Natural killer cell (primary cell): Measurements from ENCODE around the gene IRF9. TPM values are rescaled to one million over a fixed set of nuclear protein-coding genes. Genes with fewer than 3 reads are reported as not detected.

Source experiments
- ATAC-seq, 3 donors: fragments of 150-1000 bp in 2 of 3; fragments of 200-7000 bp in 1 of 3; cut with Tn5 transposase; 1 replicate in 1 of 3; 2 replicates in 2 of 3; pipeline ENCODE4 v1.10.0; 2021; ENCODE audit warnings: mild to moderate bottlenecking in 2 of 3, moderate library complexity in 2 of 3
- DNase-seq, 2 donors: peaks; one replicate each; pipeline versions ENCODE4 v3.0.0 to v3.0.0-alpha.2; 2013 to 2021; ENCODE audit warnings: mixed read lengths in 1 of 2
- H3K27ac ChIP-seq: one replicate; pipeline ENCODE4 v1.5.1; 2013; ENCODE audit warnings: mild to moderate bottlenecking, low read length
- H3K27me3 ChIP-seq: one replicate; pipeline ENCODE4 v1.6.1; 2013; ENCODE audit warnings: low read length; ENCODE audit not compliant: control insufficient read depth, insufficient read depth
- H3K36me3 ChIP-seq: one replicate; pipeline ENCODE4 v1.6.1; 2013; ENCODE audit warnings: low read length; ENCODE audit not compliant: control insufficient read depth, insufficient read depth
- H3K4me1 ChIP-seq: one replicate; pipeline ENCODE4 v1.6.1; 2013; ENCODE audit warnings: low read length; ENCODE audit not compliant: control insufficient read depth, insufficient read depth
- H3K4me3 ChIP-seq: one replicate; pipeline ENCODE4 v1.5.1; 2013; ENCODE audit warnings: low read length
- H3K9me3 ChIP-seq: one replicate; pipeline ENCODE4 v1.6.1; 2013; ENCODE audit warnings: low read length; ENCODE audit not compliant: control insufficient read depth, insufficient read depth
- H3K27ac Mint-ChIP-seq, 2 donors: one replicate each; pipeline ENCODE4 v1.8.0; 2022; ENCODE audit warnings: mild to moderate bottlenecking in 2 of 2, mixed read lengths in 2 of 2, moderate library complexity in 1 of 2
- H3K27me3 Mint-ChIP-seq, 2 donors: one replicate each; pipeline ENCODE4 v1.8.0; 2022; ENCODE audit warnings: low read depth in 2 of 2, mixed read lengths in 2 of 2
- H3K36me3 Mint-ChIP-seq: one replicate; pipeline ENCODE4 v1.8.0; 2022; ENCODE audit warnings: mixed read lengths
- H3K4me1 Mint-ChIP-seq, 2 donors: one replicate each; pipeline ENCODE4 v1.8.0; 2022; ENCODE audit warnings: mixed read lengths in 2 of 2
- H3K4me3 Mint-ChIP-seq: one replicate; pipeline ENCODE4 v1.8.0; 2022; ENCODE audit warnings: mild to moderate bottlenecking, moderate library complexity, mixed read lengths
- H3K9me3 Mint-ChIP-seq, 2 donors: one replicate each; pipeline ENCODE4 v1.8.0; 2022; ENCODE audit warnings: mixed read lengths in 2 of 2
- WGBS: methylation state at CpG from one replicate; pipeline ENCODE4 v1.1.7; 2013; ENCODE audit warnings: missing lambda C conversion rate; ENCODE audit not compliant: insufficient coverage; 5-methylcytosine and 5-hydroxymethylcytosine counted together
- intact Hi-C: fragments of 100-400 bp; cut with micrococcal nuclease; formaldehyde crosslinking; loops from one replicate; pipeline ENCODE4 v1.14.2; 2022
- total RNA-seq, 4 donors: library from RNA; stranded (reverse); fragments of 120-200 nt in 1 of 4; gene quantifications; one replicate each; pipeline versions ENCODE4 v1.2.3 to v1.2.4, GENCODE V29; 2013 to 2022
- TF ChIP-seq, protein P1 (sequence below): fragments of 200-600 bp; IDR thresholded peaks from one replicate; pipeline ENCODE4 v1.8.0; 2022; ENCODE audit warnings: antibody characterized with exemption

IRF9 gene
- total RNA-seq, 3 donors from 2014 or later (not counting 1 experiment from before 2014, with no cell fraction given): 178 to 348 (median 319) TPM

DNA sequence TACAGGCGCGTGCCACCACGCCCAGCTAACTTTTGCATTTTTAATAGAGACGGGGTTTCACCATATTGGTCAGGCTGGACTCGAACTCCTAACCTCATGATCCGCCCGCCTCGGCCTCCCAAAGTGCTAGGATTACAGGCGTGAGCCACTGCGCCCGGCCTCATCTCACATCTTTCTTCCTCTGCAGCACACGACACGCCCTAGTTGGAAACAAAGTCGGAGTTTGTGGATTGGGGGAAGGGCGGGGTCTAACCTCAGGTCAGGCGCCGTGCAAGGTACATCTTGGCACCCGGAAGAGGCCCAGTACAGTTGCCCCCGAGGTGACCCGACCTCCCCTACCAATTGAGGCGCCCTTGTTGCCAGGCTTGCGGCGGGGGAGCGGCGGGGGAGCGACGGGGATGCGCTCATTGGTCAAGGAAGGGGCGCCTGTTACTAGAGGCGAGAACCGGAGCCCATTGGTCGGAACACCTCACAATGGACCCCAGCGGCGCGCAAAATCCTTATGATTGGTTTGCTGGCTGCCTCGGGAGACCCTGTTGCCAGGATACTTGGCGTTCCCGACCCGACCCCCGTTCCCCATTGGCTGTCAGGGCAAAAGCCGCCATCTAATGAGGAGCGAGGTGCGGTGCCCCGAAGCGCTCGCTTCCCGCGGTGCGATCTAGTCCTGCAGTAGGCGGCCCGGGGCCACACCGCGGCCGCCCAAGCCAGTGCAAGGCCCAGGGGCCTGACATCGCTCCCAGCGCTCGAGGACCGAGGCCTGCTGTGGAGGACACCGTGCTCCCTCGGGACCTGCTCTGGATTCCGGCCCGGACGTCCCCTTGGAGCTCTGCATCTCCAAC is 10.6 kb downstream of the IRF9 start, which contains the start of gene REC8:
REC8 (plus strand) TSS at position 659 of the 839 bp plus-strand sequence. CDS start 473 bp downstream, outside the sequence.
- peaks cover 5 to 32% of the 10 kb centered on the region in 2 donors for H3K4me1 Mint-ChIP-seq
- H3K9me3 Mint-ChIP-seq: no peaks in the 10 kb centered on the region
- H3K4me3 Mint-ChIP-seq: peak within 1 kb of the TSS; percentile 92
- TF ChIP-seq, protein P1, sequence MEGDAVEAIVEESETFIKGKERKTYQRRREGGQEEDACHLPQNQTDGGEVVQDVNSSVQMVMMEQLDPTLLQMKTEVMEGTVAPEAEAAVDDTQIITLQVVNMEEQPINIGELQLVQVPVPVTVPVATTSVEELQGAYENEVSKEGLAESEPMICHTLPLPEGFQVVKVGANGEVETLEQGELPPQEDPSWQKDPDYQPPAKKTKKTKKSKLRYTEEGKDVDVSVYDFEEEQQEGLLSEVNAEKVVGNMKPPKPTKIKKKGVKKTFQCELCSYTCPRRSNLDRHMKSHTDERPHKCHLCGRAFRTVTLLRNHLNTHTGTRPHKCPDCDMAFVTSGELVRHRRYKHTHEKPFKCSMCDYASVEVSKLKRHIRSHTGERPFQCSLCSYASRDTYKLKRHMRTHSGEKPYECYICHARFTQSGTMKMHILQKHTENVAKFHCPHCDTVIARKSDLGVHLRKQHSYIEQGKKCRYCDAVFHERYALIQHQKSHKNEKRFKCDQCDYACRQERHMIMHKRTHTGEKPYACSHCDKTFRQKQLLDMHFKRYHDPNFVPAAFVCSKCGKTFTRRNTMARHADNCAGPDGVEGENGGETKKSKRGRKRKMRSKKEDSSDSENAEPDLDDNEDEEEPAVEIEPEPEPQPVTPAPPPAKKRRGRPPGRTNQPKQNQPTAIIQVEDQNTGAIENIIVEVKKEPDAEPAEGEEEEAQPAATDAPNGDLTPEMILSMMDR: no peak
- peak within 1 kb of the TSS; percentile 34 for H3K4me3 ChIP-seq
- H3K27me3 ChIP-seq: no peaks in the 10 kb centered on the region
- 8% methylated on average over 63 of the region's 63 CpGs for WGBS
- DNase-seq (peak; percentile 68 to 87), ATAC-seq (peak; percentile 87 to 93 (median 91))
- intact Hi-C loops: no loop called here
- no peaks in the 10 kb centered on the region for H3K36me3 Mint-ChIP-seq
- H3K4me1 ChIP-seq: peaks cover 26% of the 10 kb centered on the region
- H3K9me3 ChIP-seq: no peaks in the 10 kb centered on the region
- peak within 1 kb of the TSS; percentile 77 to 89 for H3K27ac Mint-ChIP-seq
- H3K27ac ChIP-seq: peak within 1 kb of the TSS; percentile 22
- no peaks in the 10 kb centered on the region for H3K27me3 Mint-ChIP-seq
- peaks cover 23% of the 10 kb centered on the region for H3K36me3 ChIP-seq

DNA sequence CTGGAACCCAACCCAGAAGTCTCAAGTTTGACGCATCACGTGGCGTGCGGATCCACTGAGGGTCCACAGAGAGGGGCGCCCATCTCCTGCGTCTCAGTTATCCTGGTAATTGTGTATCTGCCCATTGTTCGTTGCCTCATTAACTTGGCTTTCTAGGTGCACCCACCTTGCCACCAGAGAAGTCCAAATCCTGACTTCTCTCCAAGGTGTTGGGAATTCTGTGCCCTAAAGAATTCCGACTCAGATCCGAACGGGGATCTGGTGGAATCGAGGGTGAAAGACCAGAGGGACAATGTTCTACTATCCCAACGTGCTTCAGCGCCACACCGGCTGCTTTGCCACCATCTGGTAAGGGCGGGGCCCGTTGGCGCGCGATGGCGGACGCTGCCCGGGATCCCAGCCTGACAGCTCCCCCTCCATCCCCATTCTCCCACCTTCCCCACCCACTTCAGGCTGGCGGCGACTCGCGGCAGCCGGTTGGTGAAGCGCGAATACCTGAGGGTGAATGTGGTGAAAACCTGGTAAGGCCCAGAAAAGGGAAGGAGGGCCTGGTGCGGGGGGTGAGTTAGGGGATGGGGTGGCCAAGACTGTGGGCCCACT is 11.3 kb downstream of the IRF9 start:
- H3K27ac ChIP-seq: peak overlapping the region; percentile 22
- Mint-ChIP-seq H3K4me1 (peaks cover 5 to 31% of the 10 kb centered on the region in 2 donors), H3K9me3 (no peaks in the 10 kb centered on the region), H3K27me3 (no peaks in the 10 kb centered on the region), H3K4me3 (peak overlapping the region; percentile 92), H3K27ac (peak overlapping the region; percentile 77 to 89), H3K36me3 (no peaks in the 10 kb centered on the region)
- intact Hi-C loops: no loop called here
- peak overlapping the region; percentile 34 for H3K4me3 ChIP-seq
- peaks cover 26% of the 10 kb centered on the region for H3K4me1 ChIP-seq
- peaks cover 24% of the 10 kb centered on the region for H3K36me3 ChIP-seq
- H3K27me3 ChIP-seq: no peaks in the 10 kb centered on the region
- no peak for ATAC-seq
- DNase-seq: no peak
- TF ChIP-seq, protein P1: no peak
- WGBS: 34% methylated on average over 30 of the region's 30 CpGs
- H3K9me3 ChIP-seq: no peaks in the 10 kb centered on the region

DNA sequence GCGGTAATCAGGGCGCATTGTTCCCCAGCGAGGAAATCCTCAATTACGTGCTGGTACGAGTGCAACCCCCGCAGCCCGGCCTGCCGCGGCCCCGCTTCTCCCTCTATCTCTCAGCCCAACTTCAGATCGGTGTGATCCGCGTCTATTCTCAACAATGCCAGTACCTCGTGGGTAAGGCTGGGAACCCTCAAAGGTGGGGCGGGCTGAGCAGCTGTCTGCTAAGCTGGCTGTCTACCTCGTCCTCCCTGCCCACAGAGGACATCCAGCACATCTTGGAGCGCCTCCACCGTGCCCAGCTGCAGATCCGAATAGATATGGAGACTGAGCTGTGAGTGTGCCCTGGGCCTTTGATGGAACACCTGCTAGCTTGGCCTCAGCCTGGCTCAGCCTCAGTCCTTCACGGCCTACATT is 11.8 kb downstream of the IRF9 start:
- WGBS: 86% methylated on average over 20 of the region's 20 CpGs
- H3K4me3 Mint-ChIP-seq: peak overlapping the region; percentile 35
- H3K27ac Mint-ChIP-seq: peak overlapping the region; percentile 56 to 58
- ATAC-seq (no peak), DNase-seq (peak in 1 of 2 donors; percentile 33)
- Histone ChIP-seq H3K27me3 (no peaks in the 10 kb centered on the region), H3K9me3 (no peaks in the 10 kb centered on the region), H3K27ac (no peak overlapping the region), H3K4me3 (no peak overlapping the region), H3K4me1 (peaks cover 26% of the 10 kb centered on the region), H3K36me3 (peaks cover 22% of the 10 kb centered on the region)
- no peaks in the 10 kb centered on the region for H3K36me3 Mint-ChIP-seq
- no peaks in the 10 kb centered on the region for H3K9me3 Mint-ChIP-seq
- H3K4me1 Mint-ChIP-seq: peaks cover 5 to 27% of the 10 kb centered on the region in 2 donors
- H3K27me3 Mint-ChIP-seq: no peaks in the 10 kb centered on the region
- intact Hi-C loops: no loop called here
- TF ChIP-seq, protein P1: no peak
